HFF-Myc (cell line): ENCODE results near the gene SIL1.

Experiments
- DNase-seq: peaks from one replicate; pipeline ENCODE4 v3.0.0-alpha.2; 2011; ENCODE audit warnings: low read depth; ENCODE audit errors: extremely low read depth
- H3K4me3 ChIP-seq: replicated peaks from 2 replicates; pipeline ENCODE4 v1.5.1; 2011; ENCODE audit warnings: low read depth, mild to moderate bottlenecking, control low read depth, low read length
- TF ChIP-seq, protein P1 (sequence below): IDR thresholded peaks from 2 replicates; pipeline ENCODE4 v1.5.1; 2012; ENCODE audit warnings: mild to moderate bottlenecking, low read depth, low read length, control low read depth; ENCODE audit errors: missing control alignments

SIL1 gene

GRCh38 chr5:138920181-138920580, 278.0 kb downstream of the SIL1 start:
- DNase-seq = no peak
- TF ChIP-seq, protein P1, sequence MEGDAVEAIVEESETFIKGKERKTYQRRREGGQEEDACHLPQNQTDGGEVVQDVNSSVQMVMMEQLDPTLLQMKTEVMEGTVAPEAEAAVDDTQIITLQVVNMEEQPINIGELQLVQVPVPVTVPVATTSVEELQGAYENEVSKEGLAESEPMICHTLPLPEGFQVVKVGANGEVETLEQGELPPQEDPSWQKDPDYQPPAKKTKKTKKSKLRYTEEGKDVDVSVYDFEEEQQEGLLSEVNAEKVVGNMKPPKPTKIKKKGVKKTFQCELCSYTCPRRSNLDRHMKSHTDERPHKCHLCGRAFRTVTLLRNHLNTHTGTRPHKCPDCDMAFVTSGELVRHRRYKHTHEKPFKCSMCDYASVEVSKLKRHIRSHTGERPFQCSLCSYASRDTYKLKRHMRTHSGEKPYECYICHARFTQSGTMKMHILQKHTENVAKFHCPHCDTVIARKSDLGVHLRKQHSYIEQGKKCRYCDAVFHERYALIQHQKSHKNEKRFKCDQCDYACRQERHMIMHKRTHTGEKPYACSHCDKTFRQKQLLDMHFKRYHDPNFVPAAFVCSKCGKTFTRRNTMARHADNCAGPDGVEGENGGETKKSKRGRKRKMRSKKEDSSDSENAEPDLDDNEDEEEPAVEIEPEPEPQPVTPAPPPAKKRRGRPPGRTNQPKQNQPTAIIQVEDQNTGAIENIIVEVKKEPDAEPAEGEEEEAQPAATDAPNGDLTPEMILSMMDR = no peak
- H3K4me3 ChIP-seq = no peak overlapping the region

GRCh38 chr5:138918686-138919085, 279.5 kb downstream of the SIL1 start:
- H3K4me3 ChIP-seq = no peak overlapping the region
- DNase-seq = no peak
- TF ChIP-seq, protein P1 = no peak

DNA sequence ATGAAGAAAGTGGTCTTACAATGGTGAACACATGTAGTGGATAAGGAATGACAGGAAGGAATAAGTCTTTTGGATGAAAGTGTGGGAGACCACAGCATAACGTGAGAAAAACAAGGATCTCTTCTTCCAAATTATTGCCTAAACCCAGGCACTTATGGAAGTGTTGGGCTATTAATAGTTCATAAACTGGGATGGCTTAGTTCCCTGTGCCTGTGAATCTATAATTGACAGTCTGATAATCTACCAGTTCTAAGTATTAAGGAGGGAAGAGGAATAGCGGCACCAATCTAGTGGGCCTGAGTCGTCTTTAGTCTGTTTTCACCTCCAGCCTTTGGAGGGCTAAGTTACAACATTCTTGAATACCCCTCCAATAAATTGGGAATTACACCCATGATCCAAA, 283.8 kb downstream of the SIL1 start:
- H3K4me3 ChIP-seq = no peak overlapping the region
- TF ChIP-seq, protein P1 = no peak
- DNase-seq = no peak

DNA sequence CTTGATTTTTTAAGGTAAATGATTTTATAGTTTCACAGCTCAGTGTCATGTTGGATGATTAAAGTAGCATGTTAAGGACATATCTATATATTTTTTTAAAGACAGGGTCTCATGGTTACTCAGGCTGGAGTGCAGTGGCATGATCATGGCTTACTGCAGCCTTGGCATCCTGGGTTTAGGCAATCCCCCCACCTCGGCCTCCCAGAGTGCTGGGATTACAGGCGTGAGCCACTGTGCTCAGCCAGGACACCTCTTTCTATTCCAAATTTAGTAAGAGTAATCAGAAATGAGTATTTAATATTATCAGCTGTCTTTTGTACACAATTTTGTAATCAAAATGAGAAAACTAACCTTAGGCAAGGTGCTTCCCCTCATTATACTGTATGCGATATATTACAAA, 284.4 kb downstream of the SIL1 start:
- TF ChIP-seq, protein P1 = no peak
- no peak for DNase-seq
- H3K4me3 ChIP-seq = no peak overlapping the region

GRCh38 chr5:138912093-138912492, 286.1 kb downstream of the SIL1 start:
- no peak overlapping the region for H3K4me3 ChIP-seq
- TF ChIP-seq, protein P1 = no peak
- no peak for DNase-seq

DNA sequence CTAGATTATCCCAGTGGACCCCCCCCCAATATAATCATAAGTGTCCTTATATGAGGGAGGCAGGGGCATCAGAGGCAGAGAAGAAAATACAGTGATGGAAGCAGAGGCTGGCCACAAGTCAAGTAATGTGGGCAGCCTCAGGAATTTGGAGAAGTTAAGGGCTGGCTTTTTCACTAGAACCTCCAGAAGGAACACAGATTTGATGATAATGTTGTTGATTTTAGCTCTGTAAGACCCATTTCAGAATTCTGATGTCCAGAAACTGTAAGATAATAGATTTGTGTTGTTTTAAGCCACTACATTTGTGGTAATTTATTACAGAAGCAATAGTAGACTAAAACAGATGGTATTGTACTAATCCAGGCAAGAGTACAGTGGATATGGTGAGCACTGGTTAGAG, 286.7 kb downstream of the SIL1 start:
- TF ChIP-seq, protein P1 = no peak
- H3K4me3 ChIP-seq = no peak overlapping the region
- no peak for DNase-seq

DNA sequence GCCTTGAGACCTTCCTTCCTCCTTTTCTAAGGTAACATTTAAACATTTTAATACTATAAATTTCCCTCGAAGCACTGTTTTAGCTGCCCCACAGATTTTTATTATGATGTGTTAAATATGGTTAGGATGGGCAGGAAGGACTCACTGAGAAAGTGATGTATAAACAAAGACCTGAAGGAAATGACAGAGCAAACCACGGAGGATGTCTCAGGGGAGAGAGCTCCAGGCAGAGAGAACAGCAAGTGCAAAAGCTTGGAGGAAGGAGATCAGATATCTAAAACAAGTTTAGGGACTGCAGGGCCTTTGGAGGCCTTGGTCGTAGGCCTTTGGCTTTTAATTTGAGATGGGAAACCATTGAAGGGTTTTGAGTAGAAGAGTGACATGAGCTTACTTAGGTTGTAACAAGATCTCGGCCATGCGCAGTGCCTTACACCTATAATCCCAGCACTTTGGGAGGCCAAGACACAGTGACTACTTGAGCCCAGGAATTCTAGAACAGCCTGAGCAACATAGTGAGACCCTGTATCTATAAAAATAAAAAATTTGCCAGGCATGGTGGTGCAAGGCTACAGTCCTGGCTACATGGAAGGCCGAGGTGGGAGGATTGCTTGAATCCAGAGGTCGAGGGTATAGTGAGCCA, 287.5 kb downstream of the SIL1 start:
- no peak overlapping the region for H3K4me3 ChIP-seq

More for the DNA sequence above, 287.5 kb downstream of the SIL1 start:
- TF ChIP-seq, protein P1 = no peak
- DNase-seq = no peak
